Iris pigment epithelial cell (primary cell): Measurements from ENCODE around the gene PHYHD1.

Experiments used
- DNase-seq: peaks from one replicate; pipeline ENCODE4 v3.0.0-alpha.2; 2011; ENCODE audit warnings: low read depth

PHYHD1 gene

DNA sequence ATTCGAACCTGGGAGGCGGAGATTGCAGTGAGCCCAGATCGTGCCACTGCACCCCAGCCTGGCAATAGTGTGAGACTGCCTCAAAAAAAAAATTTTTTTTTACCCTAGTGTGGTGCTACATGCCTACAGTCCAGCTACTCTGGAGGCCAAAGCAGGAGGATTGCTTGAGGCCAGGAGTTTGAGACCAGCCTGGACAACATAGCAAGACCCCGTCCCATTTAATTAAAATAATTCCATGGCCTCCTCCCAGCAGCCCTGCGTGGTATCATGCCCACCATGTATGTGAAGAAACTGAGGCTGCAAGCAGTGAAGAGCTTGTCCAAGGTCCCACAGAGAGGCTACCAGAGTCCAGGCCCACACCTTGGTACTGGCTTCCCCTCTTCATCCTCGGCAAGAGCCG lies 19.4 kb upstream of the PHYHD1 start:
- no peak for DNase-seq

GRCh38 chr9:128901822-128902221 lies 19.0 kb upstream of the PHYHD1 start:
- DNase-seq: no peak

DNA sequence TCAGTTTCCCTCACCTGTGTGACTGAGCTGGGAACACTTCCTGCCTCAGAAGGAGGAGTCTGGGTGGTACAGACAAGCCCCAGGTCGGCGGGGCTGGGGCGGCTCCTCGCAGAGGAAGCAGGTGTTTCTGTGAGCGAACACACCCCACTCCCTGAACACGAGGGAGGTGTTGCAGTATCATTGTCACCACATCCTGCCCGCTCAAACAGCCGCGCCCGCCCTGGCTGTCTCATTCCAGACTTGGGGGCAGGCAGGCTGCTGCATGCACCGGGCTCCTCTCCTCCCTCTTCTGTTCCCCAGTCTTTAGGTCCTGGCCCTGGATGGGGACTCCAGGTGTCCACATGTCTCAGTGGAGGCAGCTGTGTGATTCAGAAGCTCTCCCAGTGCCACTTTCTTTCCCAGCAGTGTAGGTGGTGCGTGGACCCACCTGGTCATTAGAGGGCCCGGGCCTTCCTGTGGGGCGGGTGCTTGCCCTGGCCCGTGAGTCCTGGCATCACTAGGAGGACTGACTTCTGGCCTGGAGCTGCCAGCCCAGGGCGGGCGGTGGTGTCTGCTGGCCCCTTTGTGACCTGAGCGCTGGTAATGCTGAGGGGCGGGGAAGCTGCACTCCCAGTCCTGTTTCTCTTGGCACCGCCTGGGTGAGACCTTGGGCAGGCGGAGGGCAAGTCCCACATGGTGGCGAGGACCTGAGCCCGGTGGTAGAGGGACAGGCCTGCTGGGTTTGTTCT lies 18.3 kb upstream of the PHYHD1 start:
- no peak for DNase-seq

DNA sequence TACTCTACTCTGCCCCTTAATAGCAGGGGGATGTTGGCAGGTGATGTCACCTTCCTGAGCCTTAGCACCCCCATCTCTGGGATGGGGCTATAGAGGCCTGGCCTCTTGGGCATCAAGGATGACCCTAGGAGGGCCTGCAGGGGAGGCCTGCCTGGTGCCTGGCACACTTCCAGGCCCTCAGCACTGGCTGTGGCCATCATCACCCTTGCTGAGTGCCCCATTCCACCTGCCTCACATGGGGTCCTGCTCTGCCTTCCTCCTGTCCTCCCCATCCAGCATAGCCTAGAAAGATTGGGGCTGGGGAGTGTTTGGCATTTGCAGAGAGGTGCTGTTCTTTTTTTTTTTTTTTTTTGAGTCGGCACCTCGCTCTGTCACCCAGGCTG lies 17.7 kb upstream of the PHYHD1 start:
- no peak for DNase-seq

GRCh38 chr9:128903871-128904620 lies 16.7 kb upstream of the PHYHD1 start:
- DNase-seq: peak; percentile 60

DNA sequence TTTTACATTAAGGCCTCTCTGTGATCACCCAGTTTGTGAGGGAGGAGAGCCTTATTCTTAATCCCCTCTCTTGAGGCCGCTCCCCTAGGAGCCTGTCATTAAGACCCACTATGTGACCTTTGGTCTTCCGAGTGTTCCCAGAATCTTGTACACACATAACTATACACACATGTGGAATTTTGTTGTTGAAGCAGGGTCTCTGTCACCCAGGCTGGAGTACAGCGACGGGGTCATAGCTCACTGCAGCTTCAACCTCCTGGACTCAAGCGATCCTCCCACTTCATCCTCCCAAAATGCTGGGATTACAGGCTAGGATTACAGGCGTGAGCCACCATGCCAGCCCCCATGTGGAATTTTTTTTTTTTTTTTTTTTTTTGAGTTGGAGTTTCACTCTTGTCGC lies 14.8 kb upstream of the PHYHD1 start:
- no peak for DNase-seq

DNA sequence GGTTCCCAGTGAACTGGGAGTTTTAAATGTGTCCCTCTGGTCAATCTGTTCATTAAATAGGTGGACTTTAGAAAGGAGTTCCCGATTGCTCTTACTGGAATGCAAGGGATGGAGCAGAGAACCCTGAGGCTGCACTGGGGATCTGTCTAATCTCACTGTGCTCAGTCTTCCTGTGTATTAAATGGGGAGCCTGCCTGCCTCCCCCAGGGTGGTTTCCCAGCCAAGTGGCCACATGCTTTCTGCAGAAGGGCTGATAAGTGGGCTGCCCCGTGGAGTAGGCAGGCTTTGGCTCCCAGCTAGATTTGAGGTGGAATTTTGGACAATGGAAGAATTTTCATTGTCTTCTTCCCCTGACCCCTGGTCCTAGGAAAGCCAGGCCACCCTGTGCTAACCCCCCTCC lies 14.0 kb upstream of the PHYHD1 start:
- DNase-seq: no peak

DNA sequence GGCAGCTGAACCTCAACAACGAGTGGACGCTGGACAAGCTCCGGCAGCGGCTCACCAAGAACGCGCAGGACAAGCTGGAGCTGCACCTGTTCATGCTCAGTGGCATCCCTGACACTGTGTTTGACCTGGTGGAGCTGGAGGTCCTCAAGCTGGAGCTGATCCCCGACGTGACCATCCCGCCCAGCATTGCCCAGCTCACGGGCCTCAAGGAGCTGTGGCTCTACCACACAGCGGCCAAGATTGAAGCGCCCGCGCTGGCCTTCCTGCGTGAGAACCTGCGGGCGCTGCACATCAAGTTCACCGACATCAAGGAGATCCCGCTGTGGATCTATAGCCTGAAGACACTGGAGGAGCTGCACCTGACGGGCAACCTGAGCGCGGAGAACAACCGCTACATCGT lies 12.4 kb upstream of the PHYHD1 start:
- DNase-seq: no peak

GRCh38 chr9:128909859-128910258 lies 10.9 kb upstream of the PHYHD1 start:
- no peak for DNase-seq

- DNase-seq: no peak
Measured at GRCh38 chr9:128910906-128911305, 9.9 kb upstream of the PHYHD1 start.

DNA sequence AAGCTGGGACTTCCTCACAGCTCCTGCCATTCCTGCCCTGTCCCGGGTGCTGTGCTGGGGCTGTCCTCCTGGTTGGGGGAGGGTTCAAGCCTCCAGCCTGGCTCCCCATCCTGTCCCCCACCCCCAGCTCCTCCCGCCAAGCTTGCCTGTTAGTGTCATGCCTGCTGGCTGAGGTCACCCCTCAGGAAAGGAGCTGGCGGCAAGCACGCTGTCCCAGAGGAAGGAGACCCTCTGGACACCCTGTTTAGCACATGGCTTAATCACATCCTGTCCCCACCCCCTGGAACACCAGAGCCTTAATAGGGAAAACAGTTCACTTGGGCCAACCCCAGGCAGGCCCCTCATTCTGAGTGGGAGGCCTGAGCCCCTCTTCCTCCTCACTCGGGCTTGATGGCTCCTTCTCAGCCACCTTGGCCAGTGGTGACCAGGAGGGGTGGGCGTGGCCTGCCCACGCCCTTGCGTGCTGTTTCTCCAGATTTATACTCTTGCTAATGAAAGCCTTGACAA lies 9.2 kb upstream of the PHYHD1 start:
- peak; percentile 44 for DNase-seq

- peak; percentile 97 for DNase-seq
Measured at GRCh38 chr9:128912270-128912853, 8.4 kb upstream of the PHYHD1 start.

DNA sequence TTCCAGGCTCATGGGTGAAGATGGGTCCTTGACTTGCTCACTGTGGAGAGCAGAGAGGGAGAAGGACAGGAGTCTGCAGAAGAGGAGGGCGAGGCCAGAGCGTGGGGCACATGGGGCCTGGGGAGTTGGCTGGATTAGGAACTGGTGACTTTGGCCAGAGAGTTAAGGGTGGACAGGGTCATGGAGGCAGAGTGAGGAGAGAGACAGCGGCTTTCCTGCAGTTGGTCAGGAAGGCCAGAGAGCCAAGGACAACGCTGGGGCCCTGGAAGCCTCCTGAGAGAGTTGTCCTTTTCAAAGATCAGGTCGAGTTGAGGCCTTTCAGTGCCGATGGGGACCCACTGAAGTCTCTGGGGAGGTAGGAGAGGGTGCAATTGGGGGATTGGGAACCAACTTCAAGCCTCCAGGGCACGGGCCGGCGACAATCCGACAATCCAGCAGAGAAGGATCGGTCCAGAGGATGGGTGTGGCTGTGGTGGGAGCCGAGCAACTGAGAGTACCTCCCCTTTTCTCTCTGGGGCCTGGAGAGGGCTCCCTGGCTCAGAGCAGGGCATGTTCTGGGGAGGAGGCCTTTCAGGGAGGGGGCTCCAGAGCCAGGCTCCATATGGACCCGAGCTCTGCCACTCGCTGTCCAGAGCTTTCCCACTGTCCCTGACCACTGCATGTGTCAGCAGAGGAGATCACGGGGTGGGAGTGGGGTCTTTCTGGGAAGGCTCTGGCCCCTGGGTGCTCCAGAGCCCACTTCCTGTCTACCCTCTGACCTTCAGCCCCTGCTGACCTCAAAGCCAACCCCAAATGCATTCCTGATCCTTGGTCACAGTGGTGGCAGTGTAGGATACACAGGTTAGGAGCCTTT lies 7.5 kb upstream of the PHYHD1 start:
- no peak for DNase-seq

DNA sequence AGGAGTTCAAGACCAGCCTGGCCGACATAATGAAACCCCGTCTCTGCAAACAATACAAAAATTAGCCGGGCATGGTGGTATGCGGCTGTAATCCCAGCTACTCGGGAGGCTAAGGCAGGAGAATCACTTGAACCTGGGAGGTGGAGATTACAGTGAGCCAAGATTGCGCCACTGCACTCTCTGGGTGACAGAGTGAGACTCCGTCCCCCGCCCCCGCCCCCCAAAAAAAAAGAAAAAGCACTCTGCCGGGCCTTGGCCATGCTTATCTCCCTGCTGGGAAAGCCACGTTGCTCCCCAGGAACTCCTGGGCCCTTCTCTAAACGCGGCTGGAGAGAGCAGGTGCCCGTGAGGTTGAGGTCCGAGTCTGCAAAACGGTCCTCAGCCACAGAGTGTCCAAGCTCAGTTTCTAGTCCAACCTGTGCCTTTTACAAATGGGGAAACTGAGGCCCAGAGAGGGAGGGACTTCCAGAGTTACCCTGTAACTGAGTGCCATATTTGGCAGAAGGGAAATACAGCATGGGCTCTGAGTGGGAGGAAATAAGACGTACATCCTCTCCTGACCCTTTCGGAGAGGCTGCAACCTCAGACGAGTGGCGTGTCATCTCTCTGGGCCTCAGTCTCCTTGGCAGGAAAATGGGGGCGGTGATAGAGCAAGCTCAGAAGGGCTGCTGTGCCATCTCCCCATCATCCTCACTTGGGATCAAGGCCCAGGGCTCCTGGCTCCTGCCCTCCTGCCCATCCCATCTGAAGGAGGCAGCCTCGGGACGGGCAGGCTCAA lies 6.6 kb upstream of the PHYHD1 start:
- DNase-seq: no peak

GRCh38 chr9:128916204-128916603 lies 4.6 kb upstream of the PHYHD1 start:
- DNase-seq: peak; percentile 40

DNA sequence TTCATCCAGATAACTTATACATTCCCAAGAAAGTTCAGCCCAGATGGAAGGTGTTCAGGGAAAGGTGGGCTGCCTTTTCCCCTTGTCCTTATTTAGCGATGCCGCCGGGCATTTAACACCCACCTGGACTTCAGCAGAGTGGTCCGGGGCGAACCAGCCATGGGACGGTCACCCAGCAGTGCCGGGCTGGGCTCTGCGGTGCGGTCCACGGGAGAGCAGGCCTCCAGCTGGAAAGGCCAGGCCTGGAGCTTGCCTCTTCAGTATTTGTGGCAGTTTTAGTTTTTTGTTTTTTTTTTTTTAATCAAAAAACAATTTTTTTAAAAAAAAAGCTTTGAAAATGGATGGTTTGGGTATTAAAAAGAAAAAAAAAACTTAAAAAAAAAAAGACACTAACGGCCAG lies 4.0 kb upstream of the PHYHD1 start:
- DNase-seq: no peak

DNA sequence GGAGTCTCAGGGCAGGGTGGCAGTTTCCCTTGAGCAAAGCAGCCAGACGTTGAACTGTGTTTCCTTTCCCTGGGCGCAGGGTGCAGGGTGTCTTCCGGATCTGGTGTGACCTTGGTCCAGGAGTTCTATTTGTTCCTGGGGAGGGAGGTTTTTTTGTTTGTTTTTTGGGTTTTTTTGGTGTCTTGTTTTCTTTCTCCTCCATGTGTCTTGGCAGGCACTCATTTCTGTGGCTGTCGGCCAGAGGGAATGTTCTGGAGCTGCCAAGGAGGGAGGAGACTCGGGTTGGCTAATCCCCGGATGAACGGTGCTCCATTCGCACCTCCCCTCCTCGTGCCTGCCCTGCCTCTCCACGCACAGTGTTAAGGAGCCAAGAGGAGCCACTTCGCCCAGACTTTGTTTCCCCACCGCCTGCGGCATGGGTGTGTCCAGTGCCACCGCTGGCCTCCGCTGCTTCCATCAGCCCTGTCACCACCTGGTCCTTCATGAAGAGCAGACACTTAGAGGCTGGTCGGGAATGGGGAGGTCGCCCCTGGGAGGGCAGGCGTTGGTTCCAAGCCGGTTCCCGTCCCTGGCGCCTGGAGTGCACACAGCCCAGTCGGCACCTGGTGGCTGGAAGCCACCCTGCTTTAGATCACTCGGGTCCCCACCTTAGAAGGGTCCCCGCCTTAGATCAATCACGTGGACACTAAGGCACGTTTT lies 3.5 kb upstream of the PHYHD1 start:
- peak; percentile 90 for DNase-seq

- DNase-seq: no peak
Measured at GRCh38 chr9:128918921-128919320, 1.9 kb upstream of the PHYHD1 start.

GRCh38 chr9:128919402-128920089 lies 1.2 kb upstream of the PHYHD1 start:
- no peak for DNase-seq
